ENCODE results near the gene SHROOM2.

The SHROOM2 gene

DNA sequence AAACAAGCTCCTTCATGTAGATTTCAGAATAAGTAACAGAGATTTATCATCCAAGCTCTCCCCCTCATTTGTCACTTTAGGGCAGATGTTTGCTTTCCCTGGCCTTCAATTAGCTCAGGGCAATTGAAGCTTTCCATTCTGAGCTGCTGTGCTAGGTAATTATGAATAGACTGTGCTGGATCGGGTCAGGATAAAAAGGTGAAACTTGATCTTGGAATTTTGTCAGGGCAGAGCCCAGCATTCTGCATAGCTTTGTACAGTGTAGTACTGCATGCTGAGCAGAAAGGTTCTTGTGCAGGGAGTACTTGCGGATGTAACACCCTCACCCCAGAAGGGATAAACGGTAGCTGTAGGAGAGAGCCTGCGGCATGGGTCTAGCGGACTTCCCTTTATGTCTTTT lies 116.9 kb downstream of the SHROOM2 start:
- no peak for DNase-seq

DNA sequence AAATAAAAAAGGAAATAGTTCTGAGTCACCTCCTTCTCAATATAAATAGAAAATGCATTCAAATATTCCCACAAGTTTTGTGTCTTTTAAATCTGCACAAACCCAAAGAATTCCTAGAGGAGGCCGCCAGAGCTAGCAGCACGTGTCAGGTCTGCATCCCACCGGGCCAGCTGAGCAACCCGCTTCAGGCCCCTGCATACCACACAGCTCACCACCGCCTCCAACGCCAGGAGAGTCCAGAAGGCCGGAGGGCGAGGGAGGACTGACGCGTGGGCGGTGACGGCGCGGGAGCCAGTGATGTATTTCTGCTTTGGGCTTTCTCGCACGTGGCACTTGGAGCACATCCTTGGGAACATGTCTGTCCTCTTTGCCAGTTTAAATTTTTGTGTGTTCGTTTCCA lies 119.1 kb downstream of the SHROOM2 start:
- no peak for DNase-seq

GRCh38 chrX:9905721-9906120 lies 119.5 kb downstream of the SHROOM2 start:
- no peak for DNase-seq

GRCh38 chrX:9906919-9907318 lies 120.7 kb downstream of the SHROOM2 start:
- DNase-seq: no peak

GRCh38 chrX:9907645-9908387 lies 121.6 kb downstream of the SHROOM2 start:
- no peak for DNase-seq

DNA sequence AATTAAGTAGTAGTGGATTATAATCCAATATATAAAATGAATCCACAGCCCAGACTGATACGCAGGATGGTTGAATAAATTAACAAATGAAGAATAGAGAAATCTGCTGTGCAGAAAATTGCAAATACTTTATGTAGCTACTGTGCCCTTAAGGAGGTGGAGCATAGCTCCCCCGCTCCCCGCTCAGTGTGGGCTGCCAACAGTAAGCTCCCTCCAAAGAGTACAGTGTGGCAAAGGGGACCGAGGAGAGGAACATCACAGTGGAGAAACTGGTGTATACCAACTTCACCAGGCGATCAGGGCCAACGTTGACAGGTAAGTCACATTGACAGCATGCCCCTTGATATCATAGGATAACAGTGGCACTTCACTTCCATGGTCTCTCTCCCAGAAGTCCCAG lies 123.0 kb downstream of the SHROOM2 start:
- no peak for DNase-seq

DNA sequence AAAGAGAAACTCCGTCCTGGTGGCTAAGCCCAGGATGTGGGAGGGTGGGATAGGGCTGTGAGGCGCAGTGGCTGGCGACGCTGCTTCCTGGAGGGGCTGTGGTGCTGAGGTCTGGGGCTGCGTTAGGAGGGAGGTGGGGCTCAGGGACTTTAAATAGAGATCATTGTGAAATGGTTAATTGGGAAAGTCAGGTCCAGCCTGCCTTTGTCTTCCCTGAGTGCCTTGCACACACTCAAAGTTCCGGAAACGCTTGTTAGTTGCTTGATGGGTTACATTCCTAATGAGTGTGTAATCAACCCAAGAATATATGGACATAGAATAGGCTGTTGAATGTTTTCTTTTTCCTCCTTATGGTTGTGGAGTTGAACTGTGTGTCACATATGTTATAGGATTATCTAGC lies 125.3 kb downstream of the SHROOM2 start:
- no peak for DNase-seq

DNA sequence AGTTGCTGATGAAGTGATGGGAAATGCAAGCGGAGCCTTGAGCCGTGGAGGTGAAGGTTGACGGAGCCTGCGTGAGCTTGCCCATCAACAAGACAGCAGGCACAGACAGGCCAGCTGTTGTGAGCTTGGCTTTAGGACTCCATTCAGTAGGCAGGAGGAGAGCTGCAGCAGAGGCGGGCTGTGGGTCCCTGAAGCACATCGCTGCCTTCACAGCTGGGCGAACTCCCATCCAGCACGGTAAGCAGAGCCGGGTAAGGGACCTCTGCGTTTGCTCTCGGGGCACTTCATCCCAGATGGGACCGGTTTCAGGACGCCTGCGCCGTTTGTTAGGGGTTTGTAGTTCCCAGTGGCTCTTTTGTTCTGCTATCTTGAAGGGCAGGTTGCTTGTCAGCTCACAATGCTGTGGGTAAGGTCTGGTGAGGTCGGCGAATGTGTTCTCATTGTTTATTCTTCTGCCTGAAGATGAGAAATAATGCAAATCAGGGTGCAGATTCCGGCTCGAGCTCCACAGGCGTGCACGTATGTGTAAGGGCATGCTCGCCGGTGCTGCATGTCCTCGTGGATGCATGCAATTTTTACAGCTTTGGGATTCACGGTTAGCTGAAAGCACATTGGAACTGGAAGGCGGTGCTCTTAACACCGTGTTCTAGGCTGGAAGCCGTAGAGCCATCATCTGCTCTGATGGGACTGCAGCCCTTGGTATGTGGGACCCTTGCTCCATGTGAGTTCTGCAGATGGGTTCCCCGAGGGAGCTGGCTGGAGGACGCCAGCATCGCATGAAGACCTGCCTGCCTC lies 126.3 kb downstream of the SHROOM2 start:
- no peak for DNase-seq

GRCh38 chrX:9913146-9913433 lies 126.9 kb downstream of the SHROOM2 start:
- no peak for DNase-seq

DNA sequence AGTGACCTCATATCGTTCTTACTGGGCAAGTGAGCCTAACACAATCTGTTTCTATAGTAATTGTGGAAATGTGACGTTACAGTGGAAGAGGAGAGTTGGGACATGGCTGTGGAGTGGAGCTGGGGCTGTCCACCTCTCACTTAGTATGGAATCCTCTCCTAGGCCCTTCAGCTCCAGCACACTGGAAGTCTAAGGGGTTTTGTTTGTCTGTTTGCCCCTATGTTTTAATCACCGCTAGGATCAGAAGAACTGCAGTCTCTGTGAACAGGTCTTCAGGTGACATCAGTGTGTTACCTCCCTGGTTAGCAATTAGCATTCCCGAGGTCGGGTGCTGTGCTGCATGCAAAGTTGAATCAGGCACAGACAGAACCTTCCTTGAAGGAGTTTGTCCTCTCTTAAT lies 131.6 kb downstream of the SHROOM2 start:
- DNase-seq: no peak

DNA sequence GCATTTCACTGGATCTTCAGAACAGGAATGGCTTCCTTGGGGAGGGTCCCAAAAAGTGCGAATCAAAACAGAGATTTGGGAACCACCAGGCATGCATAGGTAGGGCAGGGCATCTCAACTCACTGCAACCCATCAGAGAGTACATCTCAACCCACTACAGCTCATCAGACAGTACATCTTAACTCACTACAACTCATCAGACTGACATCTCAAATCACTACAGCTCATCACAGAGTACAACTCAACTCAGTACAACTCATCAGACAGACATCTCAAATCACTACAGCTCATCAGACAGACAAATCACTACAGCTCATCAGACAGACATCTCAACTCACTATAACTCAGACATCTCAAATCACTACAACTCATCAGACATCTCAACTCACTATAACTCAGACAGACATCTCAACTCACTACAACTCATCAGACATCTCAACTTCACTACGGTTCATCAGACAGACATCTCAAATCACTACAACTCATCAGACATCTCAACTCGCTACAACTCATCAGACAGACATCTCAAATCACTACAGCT lies 133.5 kb downstream of the SHROOM2 start:
- DNase-seq: no peak

- no peak for DNase-seq
These were observed 135.2 kb downstream of the SHROOM2 start for GRCh38 chrX:9921407-9921806.

DNA sequence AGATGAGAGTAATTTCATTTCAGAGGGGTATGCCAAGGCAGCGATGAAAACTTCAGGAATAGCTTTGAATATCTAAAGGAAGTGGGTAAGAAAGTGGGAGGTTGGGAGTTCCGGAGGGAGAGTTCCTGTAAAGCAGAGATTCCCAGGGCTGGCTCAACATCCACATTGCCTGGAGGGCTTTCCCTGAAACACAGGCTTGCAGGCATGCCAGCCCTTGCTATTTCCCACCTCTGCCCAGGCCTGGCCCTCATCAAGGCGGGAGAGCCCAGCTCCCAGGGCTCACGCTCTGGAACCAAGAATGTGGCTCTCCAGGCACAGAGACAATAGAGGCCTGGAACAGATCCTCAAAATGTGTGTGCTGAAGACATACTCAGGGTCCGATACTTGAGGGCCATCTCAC lies 137.1 kb downstream of the SHROOM2 start:
- DNase-seq: no peak

GRCh38 chrX:9926002-9926401 lies 139.8 kb downstream of the SHROOM2 start:
- DNase-seq: no peak

DNA sequence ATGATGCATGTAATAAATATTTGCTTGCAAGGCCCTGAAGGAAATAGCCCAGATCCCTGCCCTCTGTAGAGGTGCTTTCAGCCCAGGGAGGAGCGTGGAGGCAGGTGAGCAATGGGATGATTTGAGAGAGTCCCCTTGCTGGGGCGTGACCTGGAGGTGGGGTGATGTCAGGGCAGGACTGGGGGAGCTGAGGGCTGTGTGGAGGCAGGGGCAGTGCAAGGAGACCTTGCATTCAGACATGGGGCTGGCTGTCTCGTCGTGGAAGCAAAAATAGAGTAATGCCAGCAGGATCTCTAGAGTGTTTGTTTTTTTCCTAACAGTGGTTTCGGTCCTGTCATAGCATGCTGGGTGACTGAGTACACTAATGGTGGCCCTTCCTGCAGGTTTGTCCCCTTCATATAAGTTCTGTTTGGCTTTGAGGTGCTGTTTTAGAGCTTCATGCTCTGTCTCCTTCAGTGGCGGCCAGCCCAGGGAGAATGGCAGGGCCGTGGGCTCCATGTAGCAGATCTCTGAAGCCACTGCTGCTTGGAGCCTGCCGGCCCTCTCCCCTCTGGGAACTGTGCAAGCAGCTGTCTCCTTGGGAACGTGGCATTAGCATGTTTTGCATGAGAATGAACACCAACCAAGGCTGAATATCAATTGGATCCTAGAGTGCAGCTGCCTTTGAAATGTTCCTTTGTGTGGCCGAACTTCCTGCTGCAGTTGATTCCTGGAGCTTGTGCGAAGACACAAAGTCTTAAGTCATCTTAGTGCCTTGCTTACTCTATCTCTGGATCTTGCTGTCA lies 141.7 kb downstream of the SHROOM2 start:
- no peak for DNase-seq

DNA sequence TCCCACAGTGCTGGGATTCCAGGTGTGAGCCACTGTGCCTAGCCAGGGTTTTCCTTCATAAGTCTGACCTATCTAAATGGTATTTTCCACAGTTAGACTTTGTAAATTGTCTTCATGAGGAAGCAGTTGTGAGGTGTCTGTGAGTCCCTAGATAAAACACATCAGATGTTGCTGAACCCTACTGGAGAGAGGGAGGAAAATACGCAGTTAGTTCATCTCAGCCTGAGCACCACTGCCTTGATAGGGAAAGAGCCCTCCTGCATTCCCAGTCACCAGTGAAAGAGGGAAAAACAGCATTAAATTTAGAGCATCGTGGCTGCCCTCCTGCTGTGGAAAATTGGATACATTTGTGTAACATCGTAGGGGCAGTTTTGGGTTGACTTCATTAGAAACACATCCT lies 149.2 kb downstream of the SHROOM2 start:
- no peak for DNase-seq

DNA sequence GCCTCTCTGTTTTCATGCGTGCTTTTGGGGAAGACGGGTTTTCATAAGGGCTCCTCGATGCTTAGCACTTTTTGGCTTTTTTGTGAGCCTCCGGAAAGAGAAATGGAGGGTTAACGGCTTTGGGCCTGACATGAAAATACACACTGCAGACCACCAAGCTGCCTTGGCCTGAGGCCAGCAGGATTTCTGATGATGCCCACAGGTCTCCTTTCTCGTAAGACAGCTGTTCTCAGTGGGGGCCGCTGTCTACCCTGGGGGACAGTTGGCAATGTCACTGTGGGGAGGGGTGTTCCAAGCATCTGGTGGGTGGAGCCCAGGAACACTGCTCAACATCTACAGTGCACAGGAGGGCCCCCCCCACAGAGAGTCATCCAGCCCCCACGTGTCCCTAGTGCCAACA lies 151.5 kb downstream of the SHROOM2 start:
- DNase-seq: no peak

DNA sequence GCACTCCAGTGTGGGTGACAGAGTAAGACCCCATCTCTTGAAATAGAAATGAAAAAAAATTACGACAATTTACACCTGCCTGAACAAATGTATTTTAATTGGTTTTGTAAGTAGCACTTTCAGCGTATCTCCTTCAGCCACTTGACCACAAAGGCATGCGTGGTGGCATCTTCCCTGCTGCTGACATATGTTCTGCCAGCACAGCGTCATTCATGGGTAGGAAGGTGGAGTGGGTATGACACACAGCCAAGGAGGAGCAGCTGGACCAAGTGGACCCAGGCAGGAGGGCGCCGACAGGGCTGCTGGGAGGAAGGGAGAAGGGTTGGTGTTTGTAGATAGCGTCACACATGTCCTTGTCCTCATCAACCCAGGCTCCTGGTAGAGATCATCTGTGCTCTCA lies 152.3 kb downstream of the SHROOM2 start:
- no peak for DNase-seq

DNA sequence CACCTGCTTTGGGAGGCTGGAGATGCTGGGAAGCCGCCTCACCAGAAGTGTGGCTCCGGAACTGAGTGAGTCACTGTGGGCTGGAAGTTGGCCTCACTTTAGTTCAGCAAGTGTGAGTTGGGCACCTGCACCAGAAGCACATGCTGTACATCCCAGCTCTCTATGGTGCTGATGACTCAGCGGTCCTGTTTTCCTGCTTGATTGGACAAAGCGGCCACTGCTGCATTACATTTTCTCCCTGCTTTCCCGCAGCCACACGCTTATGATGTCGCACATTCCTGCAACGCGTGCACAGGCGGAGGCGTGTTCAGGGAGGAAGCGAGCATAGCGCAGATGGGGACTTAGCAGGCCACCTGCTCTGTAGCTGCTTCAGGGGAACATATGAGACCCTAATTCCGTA lies 154.2 kb downstream of the SHROOM2 start:
- no peak for DNase-seq

DNA sequence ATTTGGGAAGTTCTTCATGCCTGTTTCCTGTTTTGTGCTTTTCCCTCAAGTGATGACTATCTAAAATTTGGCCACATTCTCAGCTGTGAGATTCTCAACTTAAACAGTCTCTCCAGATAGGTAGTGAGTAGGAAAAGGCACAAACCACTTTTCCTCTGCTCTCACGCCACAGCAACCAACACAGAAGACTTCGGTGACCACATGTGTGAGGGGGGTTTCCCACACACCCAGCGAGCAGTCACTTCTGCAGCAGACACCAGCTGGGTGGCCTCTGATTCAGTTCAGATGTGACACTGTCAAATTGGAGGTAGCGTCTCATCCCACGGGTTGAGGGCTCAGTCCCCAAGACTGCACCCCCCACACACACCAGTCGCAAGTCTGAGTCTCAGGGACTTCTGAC lies 155.9 kb downstream of the SHROOM2 start:
- DNase-seq: no peak

DNA sequence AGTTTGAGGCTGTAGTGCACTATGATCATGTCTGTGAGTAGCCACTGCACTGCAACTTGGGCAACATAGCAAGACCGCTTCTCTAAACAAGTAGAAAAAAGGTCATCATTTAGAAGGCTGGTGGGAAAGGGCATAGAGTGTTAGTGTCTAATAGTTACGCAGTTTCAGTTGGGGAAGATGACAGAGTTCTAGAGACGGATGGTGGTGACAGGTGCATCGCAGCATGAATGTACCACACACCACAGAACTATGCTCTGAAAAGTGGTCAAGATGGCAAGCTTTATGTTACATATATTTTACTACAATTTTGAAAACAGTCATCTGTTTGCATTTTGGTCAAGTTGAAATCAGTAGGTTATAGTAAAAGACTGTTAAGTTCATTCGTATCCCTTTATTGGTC lies 157.2 kb downstream of the SHROOM2 start:
- no peak for DNase-seq

GRCh38 chrX:9947131-9947794 lies 161.0 kb downstream of the SHROOM2 start:
- no peak for DNase-seq

- DNase-seq: no peak
These were observed 162.2 kb downstream of the SHROOM2 start for GRCh38 chrX:9948406-9948805.
